HL-60 (cell line): ENCODE data around the gene COX10.

Experiments used
- CTCF ChIP-seq: IDR thresholded peaks from one replicate; pipeline ENCODE4 v1.5.1; 2011; ENCODE audit warnings: low read length, control low read depth, inconsistent platforms; ENCODE audit not compliant: insufficient read depth
- GABPA ChIP-seq: IDR thresholded peaks from 2 replicates; pipeline ENCODE4 v1.6.1; 2012; ENCODE audit warnings: low read depth
- POLR2AphosphoS5 ChIP-seq: IDR thresholded peaks from 2 replicates; pipeline ENCODE4 v1.6.1; 2012; ENCODE audit warnings: low read depth
- SPI1 ChIP-seq: IDR thresholded peaks from 2 replicates; pipeline ENCODE4 v1.6.1; 2012; ENCODE audit warnings: low read depth, mild to moderate bottlenecking, borderline replicate concordance
- TF ChIP-seq, protein P1 (sequence below): IDR thresholded peaks from 2 replicates; pipeline ENCODE4 v1.6.1; 2012; ENCODE audit warnings: low read depth; ENCODE audit not compliant: insufficient replicate concordance

GRCh38 chr17:14200354-14200753, 131.1 kb downstream of the COX10 start:
- TF ChIP-seq, protein P1, sequence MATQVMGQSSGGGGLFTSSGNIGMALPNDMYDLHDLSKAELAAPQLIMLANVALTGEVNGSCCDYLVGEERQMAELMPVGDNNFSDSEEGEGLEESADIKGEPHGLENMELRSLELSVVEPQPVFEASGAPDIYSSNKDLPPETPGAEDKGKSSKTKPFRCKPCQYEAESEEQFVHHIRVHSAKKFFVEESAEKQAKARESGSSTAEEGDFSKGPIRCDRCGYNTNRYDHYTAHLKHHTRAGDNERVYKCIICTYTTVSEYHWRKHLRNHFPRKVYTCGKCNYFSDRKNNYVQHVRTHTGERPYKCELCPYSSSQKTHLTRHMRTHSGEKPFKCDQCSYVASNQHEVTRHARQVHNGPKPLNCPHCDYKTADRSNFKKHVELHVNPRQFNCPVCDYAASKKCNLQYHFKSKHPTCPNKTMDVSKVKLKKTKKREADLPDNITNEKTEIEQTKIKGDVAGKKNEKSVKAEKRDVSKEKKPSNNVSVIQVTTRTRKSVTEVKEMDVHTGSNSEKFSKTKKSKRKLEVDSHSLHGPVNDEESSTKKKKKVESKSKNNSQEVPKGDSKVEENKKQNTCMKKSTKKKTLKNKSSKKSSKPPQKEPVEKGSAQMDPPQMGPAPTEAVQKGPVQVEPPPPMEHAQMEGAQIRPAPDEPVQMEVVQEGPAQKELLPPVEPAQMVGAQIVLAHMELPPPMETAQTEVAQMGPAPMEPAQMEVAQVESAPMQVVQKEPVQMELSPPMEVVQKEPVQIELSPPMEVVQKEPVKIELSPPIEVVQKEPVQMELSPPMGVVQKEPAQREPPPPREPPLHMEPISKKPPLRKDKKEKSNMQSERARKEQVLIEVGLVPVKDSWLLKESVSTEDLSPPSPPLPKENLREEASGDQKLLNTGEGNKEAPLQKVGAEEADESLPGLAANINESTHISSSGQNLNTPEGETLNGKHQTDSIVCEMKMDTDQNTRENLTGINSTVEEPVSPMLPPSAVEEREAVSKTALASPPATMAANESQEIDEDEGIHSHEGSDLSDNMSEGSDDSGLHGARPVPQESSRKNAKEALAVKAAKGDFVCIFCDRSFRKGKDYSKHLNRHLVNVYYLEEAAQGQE: no peak
- TF ChIP-seq POLR2AphosphoS5 (no peak), CTCF (no peak), SPI1 (no peak), GABPA (no peak)
